SJSA1 (cell line): Measurements from ENCODE around the gene DAB2IP. TPM values are rescaled to one million over a fixed set of nuclear protein-coding genes. Genes with fewer than 3 reads are reported as not detected.

Experiments used
- DNase-seq, 2 experiments: peaks; one replicate each; pipeline ENCODE4 v3.0.0-alpha.2; 2015 to 2020; ENCODE audit warnings: low spot score in 2 of 2, low read depth in 1 of 2
- H3K27ac ChIP-seq: fragments of 250-450 bp; sonication (Bioruptor Pico); 2 replicates; pipeline ENCODE4 v1.5.1; 2020; ENCODE audit warnings: mild to moderate bottlenecking, moderate library complexity
- H3K27me3 ChIP-seq: fragments of 250-450 bp; sonication (Bioruptor Pico); replicated peaks from 2 replicates; pipeline ENCODE4 v1.5.1; 2020; ENCODE audit warnings: mild to moderate bottlenecking, moderate library complexity
- H3K36me3 ChIP-seq: fragments of 250-450 bp; sonication (Bioruptor Pico); 2 replicates; pipeline ENCODE4 v1.5.1; 2020; ENCODE audit warnings: mild to moderate bottlenecking
- H3K4me1 ChIP-seq: fragments of 250-450 bp; sonication (Bioruptor Pico); replicated peaks from 2 replicates; pipeline ENCODE4 v1.6.1; 2021; ENCODE audit warnings: mild to moderate bottlenecking
- H3K4me3 ChIP-seq: fragments of 250-450 bp; sonication (Bioruptor Pico); 2 replicates; pipeline ENCODE4 v1.5.1; 2020; ENCODE audit warnings: mild to moderate bottlenecking
- H3K9me3 ChIP-seq: fragments of 250-450 bp; sonication (Bioruptor Pico); replicated peaks from 2 replicates; pipeline ENCODE4 v1.5.1; 2020; ENCODE audit warnings: mild to moderate bottlenecking
- total RNA-seq: library from RNA; depleted of rRNA; stranded (reverse); fragments of >200 nt; shearing (Covaris generic); gene quantifications from 2 replicates; pipeline ENCODE4 v1.2.3, GENCODE V29; 2014

DAB2IP gene
- total RNA-seq, 1 experiment from 2014 or later, result 2.8 TPM

- no peaks in the 10 kb centered on the region for H3K36me3 ChIP-seq
- no peaks in the 10 kb centered on the region for H3K4me1 ChIP-seq
- H3K27me3 ChIP-seq, result no peaks in the 10 kb centered on the region
These were observed 17.7 kb upstream of the DAB2IP start for GRCh38 chr9:121633736-121634135.

DNA sequence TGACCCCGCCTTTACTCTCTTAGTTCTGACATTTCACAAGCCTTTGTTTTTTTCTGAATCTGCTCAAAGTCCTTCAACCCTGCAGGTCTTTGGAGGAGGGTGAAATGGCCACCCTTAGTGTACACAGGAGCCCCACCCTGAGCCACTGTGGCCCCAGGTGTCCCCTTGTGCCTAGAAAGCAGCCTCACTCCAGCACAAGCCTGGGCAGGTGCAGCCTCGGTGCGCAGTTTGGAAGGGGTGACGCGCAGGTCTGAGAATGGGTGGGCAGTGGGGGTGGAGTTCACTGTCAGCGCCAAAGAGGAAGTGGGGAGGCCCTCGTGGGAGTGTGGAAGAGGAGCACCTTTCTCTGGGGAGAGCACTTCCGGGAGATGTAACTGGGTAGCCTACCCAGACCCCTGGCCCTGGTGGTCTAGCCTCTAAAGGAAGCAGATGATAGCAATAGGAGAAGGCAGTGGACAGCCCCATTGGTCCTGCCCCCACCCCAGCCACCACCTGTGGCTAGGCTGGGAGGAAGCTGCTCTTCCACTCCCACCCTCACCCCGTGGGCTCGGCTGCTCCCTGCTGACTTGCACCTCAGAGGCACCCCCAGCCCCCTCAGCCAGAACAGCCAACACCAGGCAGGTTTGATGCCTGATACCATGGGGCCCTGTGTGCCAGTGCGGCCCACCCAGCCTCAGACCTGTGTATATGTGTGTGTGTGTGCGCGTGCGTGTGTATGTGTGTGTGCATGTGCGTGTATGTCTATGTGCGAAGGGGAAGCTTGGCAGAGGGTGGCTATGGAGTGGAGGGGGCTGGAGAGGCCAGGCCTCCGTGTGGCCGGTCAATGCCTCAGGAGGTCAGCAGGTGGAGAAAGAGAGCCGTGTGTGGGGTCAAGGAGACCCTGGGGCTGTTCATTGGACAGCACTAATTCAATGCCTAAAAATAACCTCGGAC is 16.8 kb upstream of the DAB2IP start:
- no peaks in the 10 kb centered on the region for H3K9me3 ChIP-seq

More at GRCh38 chr9:121633736-121634135, 17.7 kb upstream of the DAB2IP start:
- DNase-seq, result no peak
- H3K4me3 ChIP-seq, result no peak overlapping the region
- H3K9me3 ChIP-seq, result no peaks in the 10 kb centered on the region
- no peak overlapping the region for H3K27ac ChIP-seq

DNA sequence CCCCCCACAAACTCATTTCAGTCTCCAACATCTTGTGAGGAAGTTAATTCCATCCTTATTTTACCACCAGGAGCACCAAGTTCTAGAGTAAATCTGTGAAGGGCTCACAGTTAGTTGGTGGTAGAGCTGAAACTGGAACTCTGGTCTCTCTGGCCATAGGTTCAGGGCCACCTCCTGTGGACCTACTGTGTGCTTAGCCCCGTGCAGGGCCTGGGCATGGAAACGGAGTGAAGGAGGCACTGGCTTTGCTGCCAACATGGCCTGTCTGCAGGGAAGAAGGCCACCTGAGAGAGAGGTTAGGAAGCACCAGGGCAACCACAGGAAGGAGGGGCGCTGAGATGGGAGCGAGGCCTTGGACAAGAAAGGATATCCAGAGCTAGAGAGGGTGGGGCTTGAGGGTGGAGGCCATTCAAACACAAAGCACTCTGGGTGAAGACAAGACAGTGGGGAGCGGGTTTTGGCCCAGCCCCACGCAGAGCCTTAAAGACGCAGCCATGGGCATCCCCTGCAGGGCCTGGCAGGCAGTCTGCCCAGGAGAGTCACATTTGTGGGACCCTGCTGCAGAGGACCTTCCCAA is 16.0 kb upstream of the DAB2IP start:
- H3K27ac ChIP-seq, result no peak overlapping the region
- DNase-seq, result no peak
- no peaks in the 10 kb centered on the region for H3K27me3 ChIP-seq
- H3K4me3 ChIP-seq, result no peak overlapping the region
- H3K9me3 ChIP-seq, result no peaks in the 10 kb centered on the region
- no peaks in the 10 kb centered on the region for H3K4me1 ChIP-seq
- H3K36me3 ChIP-seq, result no peaks in the 10 kb centered on the region

More for the DNA sequence above, 16.8 kb upstream of the DAB2IP start:
- no peak overlapping the region for H3K27ac ChIP-seq
- H3K4me3 ChIP-seq, result no peak overlapping the region
- no peaks in the 10 kb centered on the region for H3K27me3 ChIP-seq
- H3K36me3 ChIP-seq, result no peaks in the 10 kb centered on the region
- DNase-seq, result no peak
- no peaks in the 10 kb centered on the region for H3K4me1 ChIP-seq

DNA sequence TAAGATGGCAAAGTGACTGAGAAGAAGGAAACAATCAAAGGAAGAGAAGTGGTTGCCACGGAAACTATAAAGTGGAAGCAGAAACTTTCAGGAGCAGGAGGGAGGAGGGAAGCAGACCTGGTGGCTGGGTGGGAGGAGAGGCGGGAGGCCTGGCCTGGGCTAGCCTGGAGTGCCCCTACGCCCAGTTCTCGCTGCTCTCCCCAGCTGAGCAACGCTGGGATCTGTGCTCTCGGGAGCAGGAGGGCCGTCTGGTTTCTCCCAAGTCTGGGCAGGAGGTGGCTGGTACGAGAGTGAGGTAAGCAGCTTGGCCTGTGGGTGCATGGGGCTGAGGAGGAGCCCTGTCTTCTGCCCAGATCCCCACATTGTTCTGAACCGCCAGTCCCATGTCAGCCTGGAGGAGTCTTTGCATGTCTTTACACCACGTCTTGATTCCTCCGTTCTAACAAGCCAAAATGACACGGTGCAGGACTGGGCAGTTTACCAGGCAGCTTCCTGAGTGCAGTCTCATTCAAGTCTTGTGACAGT is 15.0 kb upstream of the DAB2IP start:
- no peaks in the 10 kb centered on the region for H3K4me1 ChIP-seq
- H3K9me3 ChIP-seq, result no peaks in the 10 kb centered on the region
- H3K4me3 ChIP-seq, result no peak overlapping the region
- no peaks in the 10 kb centered on the region for H3K36me3 ChIP-seq
- no peak for DNase-seq
- H3K27ac ChIP-seq, result no peak overlapping the region
- H3K27me3 ChIP-seq, result no peaks in the 10 kb centered on the region

DNA sequence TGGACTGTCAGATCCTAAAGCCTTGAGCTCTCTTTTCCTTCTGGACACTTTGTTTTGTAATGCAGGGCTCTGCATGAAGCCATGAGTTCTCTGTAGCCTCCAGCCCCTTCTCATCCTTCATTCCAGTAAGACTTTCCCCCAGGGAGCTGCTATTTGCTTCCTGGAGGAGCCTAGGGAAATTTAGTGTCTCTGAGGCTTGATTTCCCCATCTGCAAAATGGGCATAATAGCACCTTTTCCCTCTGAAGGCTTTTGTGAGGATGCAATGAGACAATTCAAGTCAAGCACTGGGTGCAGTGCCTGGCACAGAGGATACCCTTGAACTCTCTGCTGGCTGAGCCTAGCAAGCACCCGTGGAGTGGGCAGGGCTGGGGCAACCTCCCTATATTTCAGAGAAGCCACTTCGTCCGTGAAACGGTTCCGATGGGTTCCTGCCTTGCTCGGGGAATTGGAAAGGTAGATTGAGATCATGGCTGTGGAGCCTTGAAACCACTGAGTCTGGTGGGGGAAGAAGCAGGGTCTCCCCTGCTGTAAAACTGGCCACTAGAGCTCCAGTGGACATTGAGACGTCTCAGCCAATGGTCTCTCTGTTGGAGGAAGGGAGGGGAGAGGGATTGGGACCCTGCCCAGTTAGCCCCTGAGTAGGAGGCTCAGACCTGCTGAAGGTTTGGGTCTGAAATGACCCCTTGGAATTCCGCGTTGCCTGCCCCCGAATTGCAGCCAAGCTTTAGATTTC is 14.3 kb upstream of the DAB2IP start:
- no peaks in the 10 kb centered on the region for H3K36me3 ChIP-seq
- no peaks in the 10 kb centered on the region for H3K4me1 ChIP-seq
- no peaks in the 10 kb centered on the region for H3K9me3 ChIP-seq
- no peak overlapping the region for H3K27ac ChIP-seq
- H3K27me3 ChIP-seq, result no peaks in the 10 kb centered on the region
- no peak for DNase-seq
- H3K4me3 ChIP-seq, result no peak overlapping the region

- Histone ChIP-seq H3K9me3 (no peaks in the 10 kb centered on the region), H3K27me3 (no peaks in the 10 kb centered on the region), H3K27ac (no peak overlapping the region), H3K4me1 (no peaks in the 10 kb centered on the region), H3K36me3 (no peaks in the 10 kb centered on the region), H3K4me3 (no peak overlapping the region)
- no peak for DNase-seq
These were observed 13.7 kb upstream of the DAB2IP start for GRCh38 chr9:121637713-121638220.

DNA sequence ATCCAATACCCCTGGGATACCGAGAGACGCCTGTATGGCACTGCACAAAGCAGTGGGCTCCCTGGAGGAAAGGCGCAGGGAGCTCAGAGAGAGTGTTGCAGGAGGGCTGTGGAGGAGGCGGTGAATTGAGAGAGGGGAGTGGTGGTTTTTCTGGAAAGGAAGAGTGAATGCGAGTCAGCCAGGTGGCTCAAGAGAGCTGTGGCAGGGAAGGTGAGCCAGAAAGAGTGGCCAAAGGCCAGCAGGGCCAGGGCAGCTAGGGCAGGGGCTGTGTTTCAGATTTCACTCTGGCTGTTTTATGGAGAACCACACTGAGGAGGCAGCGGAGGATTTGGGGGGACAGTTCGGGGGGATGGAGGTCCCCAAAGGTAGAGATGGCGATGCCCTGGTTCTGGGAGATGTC is 13.0 kb upstream of the DAB2IP start:
- Histone ChIP-seq H3K4me1 (no peaks in the 10 kb centered on the region), H3K27me3 (no peaks in the 10 kb centered on the region), H3K27ac (no peak overlapping the region), H3K36me3 (no peaks in the 10 kb centered on the region), H3K9me3 (no peaks in the 10 kb centered on the region), H3K4me3 (no peak overlapping the region)
- no peak for DNase-seq

DNA sequence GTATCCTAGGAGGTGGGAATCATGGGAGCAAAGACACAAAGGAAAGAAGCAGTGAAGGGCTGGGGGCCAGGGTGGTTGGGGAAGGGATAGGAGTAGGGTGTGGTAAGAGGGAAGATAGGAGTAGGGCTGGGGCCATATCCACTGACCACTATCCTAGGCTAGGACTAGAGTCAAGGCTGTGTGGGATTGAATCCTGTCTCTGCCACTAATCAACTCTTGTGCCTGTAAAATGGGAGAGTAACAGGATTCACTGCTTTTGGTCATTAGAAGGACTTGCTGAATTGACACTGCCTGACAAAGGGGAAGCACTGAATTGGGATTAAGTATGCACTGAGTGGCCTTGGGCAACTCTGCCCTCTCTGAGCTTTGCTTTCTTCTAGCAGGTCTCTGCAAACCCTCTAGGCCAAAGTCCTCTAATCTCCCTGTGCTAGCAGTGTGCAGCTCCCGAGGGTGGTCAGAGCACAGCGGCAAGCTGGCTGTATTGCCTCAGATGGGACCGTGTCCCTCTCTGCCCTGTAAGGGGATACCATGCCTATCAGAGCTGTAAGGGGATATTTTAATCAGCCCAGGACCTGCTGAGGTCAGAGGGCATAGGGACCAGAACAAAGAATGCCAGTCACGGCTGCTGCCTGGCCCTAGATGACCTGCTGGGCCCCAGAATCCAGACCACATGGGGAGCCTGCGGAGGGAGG is 12.4 kb upstream of the DAB2IP start:
- Histone ChIP-seq H3K4me3 (no peak overlapping the region), H3K27ac (no peak overlapping the region), H3K27me3 (no peaks in the 10 kb centered on the region), H3K9me3 (no peaks in the 10 kb centered on the region), H3K36me3 (no peaks in the 10 kb centered on the region), H3K4me1 (no peaks in the 10 kb centered on the region)
- no peak for DNase-seq

DNA sequence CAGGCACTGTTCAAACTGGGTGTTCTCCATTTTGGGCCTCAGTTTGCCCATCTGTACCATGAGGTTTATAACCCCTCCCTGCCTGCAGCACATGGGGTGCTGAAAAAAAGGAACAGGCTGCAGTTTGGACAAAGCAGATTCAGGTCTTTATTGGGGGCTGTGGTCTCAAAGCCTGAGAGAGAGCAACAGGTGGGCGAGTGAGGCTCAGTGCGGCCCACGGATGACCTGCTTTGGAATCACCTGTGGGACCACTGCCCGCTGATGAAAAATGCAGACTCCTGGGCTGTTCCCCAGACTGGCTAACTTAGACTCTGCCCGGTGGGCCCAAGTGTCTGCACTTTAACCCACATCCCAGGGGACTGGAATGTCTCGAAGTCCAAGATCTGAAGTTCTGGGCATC is 11.8 kb upstream of the DAB2IP start:
- H3K27me3 ChIP-seq, result no peaks in the 10 kb centered on the region
- H3K4me1 ChIP-seq, result no peaks in the 10 kb centered on the region
- no peaks in the 10 kb centered on the region for H3K9me3 ChIP-seq
- no peak for DNase-seq
- no peak overlapping the region for H3K4me3 ChIP-seq
- H3K27ac ChIP-seq, result no peak overlapping the region
- H3K36me3 ChIP-seq, result no peaks in the 10 kb centered on the region

DNA sequence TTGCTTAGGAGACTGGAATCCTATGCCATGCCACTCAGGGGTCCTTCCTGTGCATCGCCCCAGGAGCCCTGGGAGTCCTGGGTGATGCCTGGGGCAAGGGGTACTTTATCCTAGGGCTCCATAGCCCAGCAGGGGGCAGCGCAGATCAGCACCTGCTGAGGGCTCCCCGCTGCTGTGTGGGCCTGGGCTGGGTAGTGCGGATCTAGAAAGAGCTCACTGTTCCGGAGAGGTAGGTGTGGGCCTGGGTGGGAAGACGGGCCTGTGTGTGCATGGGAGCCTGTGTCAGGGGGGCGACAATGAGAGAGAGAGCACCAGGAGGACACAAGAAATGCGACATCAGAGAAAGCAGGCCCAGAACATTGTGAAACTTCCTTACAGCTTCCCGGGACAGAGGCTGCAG is 11.4 kb upstream of the DAB2IP start:
- H3K4me1 ChIP-seq, result no peaks in the 10 kb centered on the region
- no peak for DNase-seq
- H3K36me3 ChIP-seq, result no peaks in the 10 kb centered on the region
- H3K27me3 ChIP-seq, result no peaks in the 10 kb centered on the region
- H3K9me3 ChIP-seq, result no peaks in the 10 kb centered on the region
- H3K27ac ChIP-seq, result no peak overlapping the region
- no peak overlapping the region for H3K4me3 ChIP-seq

DNA sequence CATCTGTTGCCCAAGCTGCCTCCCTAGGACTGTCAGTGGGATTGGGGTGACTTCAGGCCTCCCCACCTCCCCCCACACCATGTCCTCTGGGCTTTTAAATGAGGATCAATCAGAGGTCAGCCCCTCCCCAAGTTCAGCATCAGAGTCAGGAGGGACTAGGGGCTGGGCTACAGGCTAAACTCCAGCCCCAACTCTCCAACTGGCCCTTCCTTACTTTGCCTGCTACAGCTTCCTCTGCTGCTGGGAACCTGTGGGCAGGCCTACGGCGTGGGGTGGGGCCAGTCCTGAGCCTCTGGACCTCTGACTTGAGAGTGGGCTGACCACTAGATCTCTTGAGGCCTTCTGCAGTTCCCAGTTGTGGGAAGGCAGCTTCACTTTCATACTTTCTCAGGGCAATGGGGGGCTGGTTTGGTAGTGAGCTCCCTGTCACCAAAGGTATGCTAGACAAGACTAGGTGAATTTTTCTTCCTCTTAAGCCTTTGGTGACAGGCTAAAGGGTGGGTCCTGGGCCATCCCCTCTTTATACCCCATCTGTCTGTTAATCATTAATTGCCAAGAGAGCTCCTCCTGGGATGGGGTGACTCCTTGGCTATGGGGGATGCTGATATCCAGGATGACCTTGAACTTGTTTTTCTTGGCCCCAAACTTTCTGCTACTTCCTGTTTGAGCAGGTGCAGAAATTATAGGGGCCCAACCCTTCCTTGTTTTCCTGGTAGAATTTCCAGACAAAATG is 10.8 kb upstream of the DAB2IP start:
- Histone ChIP-seq H3K27me3 (no peaks in the 10 kb centered on the region), H3K4me3 (no peak overlapping the region), H3K4me1 (no peaks in the 10 kb centered on the region), H3K9me3 (no peaks in the 10 kb centered on the region), H3K36me3 (no peaks in the 10 kb centered on the region), H3K27ac (no peak overlapping the region)
- no peak for DNase-seq

GRCh38 chr9:121641224-121641611 is 10.2 kb upstream of the DAB2IP start:
- no peaks in the 10 kb centered on the region for H3K36me3 ChIP-seq
- no peak overlapping the region for H3K27ac ChIP-seq
- no peak overlapping the region for H3K4me3 ChIP-seq
- H3K9me3 ChIP-seq, result no peaks in the 10 kb centered on the region
- H3K4me1 ChIP-seq, result no peaks in the 10 kb centered on the region
- no peaks in the 10 kb centered on the region for H3K27me3 ChIP-seq
- DNase-seq, result no peak

- no peaks in the 10 kb centered on the region for H3K9me3 ChIP-seq
- no peaks in the 10 kb centered on the region for H3K4me1 ChIP-seq
- no peak overlapping the region for H3K4me3 ChIP-seq
- no peaks in the 10 kb centered on the region for H3K36me3 ChIP-seq
- no peaks in the 10 kb centered on the region for H3K27me3 ChIP-seq
- H3K27ac ChIP-seq, result no peak overlapping the region
- no peak for DNase-seq
These were observed 8.7 kb upstream of the DAB2IP start for GRCh38 chr9:121642758-121643157.
